NT2/D1 (cell line): ENCODE measurements around the gene SLC13A3.

Source experiments
- YY1 ChIP-seq: IDR thresholded peaks from 2 replicates; pipeline ENCODE4 v1.6.1; 2011; ENCODE audit not compliant: insufficient read length, insufficient read depth
- ZNF274 ChIP-seq: IDR thresholded peaks from 2 replicates; pipeline ENCODE4 v1.6.1; 2011; ENCODE audit warnings: mild to moderate bottlenecking, low read depth, low read length

DNA sequence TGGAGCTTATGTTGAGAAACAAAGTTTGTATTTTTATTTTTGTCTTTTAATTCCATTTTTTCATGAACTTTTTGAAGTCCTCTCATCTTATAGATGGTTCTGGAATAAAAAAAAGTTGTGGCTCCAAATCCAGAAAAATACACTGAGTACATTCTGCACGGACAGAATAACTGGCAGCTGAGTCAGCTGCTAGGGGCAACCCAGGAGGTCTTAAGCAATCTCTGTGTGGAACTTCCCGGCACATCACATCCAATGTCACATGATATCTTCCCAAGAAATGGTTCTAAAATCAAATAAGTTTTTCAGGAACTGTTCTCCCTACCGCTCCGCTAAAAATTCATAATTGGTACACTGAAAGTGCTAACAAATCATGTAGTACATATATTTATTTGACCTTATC is 29.8 kb downstream of the SLC13A3 start:
- no peak for TF ChIP-seq YY1
- TF ChIP-seq ZNF274 = no peak
